ENCODE data around the gene AGXT2.

GRCh38 chr5:34968258-34968657 lies 79.5 kb downstream of the AGXT2 start:
- TF ChIP-seq CTCF (IDR thresholded peaks at IDR 0.05; ENCODE audit: low read depth, low read length, poor library complexity, severe bottlenecking) (no peak), EZH2phosphoT487 (IDR thresholded peaks at IDR 0.05; ENCODE audit: borderline replicate concordance, low read length) (no peak)
